GM21717 (cell line): ENCODE results near the gene GMEB2.
"Not testable (repeated sequence)": the region's sequence is repeated elsewhere in the genome, so short reads cannot be mapped to it uniquely, and the experiment has no call there.

Experiments
- ATAC-seq: cut with Tn5 transposase; IDR thresholded peaks from one replicate; pipeline ENCODE4 v1.9.1; 2021; ENCODE audit warnings: mild to moderate bottlenecking, moderate library complexity; ENCODE audit not compliant: unreplicated experiment

The GMEB2 gene

DNA sequence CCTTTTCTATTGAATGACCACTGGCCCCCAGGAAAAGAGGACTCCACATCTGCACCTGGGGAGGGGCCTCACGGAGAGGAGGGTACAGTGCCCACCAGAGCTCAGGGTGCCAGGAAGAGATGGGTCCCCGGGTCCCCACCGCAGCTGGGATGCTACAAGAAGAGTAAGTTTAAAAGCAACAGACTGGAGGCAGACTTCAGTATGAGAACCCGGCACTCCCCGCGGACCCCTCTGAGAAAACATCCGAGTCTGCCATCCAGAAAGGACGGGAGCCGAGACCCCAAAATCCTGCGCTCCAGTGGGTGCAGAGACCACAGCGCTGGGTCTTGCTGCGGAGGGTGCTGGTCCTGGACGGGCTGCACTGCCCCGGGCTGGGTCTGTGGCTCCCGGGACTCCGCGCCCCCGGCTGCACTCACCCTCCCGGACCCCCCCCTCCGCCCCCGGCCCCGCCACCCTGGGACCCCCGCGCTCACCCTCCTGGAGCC, 53.2 kb downstream of the GMEB2 start:
- no peak for ATAC-seq

DNA sequence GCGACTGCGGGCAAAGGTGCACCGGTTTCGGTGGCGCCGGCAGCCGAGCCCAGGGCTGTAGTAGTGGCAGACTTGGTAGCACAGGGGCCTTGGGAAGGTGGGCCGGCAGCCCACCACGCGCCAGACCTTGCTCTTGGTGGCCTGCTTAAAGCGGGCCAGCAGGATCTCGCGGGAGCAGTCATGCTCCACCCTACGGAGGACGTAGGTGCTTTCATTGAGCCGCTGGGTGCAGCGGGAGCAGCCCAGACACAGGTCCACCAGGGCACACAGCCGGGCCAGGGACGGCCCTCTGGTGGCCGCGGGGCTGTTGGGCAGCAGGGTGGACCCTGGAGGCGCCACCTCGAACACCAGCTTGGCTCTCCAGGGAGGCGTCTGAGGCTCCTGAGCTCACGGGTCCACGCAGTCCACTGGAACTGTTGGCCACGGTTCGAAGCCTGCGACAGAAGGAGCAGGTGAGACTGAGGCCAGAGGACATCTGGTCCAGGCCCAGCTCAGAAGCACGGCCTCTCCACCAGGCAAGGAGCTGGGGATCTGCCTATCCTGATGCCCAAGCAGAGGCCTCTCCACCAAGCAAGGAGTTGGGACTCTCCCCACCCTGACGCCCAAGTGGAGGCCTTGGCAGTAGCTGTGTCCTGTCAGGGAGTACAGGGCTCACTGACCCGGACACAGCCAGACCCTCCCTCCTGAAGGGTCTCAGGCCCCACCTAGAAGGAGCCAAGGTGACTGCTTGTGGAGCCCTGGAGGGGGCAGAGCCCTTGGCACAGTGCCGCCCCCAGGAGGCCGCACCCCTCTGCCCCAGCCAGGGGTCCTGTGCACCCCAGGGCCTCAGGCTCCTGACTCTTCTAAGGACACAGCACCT, 53.9 kb downstream of the GMEB2 start:
- no peak for ATAC-seq

DNA sequence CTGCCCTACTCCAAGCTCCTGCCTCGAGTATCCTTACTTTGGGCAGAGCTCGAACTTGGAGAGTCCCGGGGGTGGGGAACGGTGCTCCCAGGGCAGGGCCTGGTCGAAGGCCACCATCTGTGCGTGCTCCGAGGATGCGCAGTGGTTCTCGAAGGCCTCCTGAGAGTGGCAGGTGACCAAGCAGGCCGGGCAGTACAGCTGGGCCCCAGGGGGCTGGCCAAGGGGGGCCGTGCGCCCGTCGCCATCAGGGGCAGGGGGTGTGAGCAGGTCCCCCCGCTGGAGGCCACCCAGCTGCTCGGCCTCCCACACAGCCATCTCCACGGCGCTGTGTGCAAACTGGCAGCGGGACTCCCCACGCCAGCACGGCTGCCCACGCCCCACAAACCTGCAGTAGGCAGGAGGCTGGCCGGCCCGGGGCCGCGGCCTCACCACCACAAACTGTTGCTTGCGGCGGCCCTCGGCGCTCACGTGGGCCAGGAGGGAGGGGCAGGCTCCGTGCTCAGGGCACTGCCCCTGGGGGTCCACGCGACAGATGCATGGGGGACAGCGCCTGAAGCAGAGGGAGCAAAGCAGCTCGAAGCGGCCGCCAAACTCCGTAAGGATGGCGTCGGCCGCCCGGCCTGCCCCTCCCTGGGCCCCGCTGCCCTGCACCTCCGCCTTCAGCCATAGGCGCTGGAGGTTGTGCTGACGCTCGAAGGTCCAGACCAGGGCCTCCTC, 54.7 kb downstream of the GMEB2 start:
- ATAC-seq, result no peak

DNA sequence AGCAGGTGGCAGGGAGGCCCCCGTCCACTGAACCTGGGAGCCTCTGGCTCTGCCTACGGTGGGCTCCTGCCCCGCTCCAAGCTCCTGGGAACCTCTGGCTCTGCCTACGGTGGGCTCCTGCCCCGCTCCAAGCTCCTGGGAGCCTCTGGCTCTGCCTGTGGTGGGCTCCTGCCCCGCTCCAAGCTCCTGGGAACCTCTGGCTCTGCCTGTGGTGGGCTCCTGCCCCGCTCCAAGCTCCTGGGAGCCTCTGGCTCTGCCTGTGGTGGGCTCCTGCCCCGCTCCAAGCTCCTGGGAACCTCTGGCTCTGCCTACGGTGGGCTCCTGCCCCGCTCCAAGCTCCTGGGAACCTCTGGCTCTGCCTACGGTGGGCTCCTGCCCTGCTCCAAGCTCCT, 55.8 kb downstream of the GMEB2 start:
- not testable (repeated sequence) for ATAC-seq

DNA sequence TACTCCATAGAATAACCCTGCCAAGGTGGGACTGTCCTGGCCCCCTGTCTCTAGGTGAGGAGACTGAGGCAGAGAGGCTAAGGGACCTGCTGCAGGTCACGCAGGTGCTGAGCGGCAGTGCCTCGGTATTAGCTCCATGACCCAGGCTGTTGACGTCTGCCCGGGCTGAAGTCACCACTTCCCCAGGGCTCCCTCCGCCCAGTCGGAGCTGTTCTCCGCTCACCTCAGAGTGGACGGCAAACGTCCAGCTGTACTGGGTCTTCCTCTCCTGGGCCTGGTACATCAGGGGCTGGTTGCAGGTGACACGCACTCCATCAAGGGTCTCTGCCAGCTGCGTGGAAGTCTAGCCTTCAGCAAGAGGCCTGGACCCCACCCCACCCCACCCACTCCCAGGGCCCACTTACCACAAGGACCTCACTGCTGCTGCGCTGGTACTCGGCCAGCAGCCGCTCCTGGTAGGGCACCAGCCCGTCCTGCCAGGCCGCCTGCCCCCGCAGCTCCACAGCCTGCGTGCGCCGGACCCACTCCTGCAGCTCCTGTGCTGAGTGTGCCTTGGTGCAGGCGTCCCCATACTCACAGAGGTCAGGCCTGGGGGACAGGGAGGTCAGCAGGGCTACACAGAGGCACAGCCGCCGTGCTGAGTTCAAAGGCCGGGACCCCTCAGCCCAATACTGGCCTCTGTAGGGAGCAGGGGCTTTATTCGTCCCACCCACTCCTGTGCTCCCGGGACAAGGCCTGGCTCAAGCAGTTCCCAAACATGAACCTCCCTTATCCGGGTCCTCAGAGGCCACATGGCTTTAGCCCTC, 56.4 kb downstream of the GMEB2 start:
- no peak for ATAC-seq

DNA sequence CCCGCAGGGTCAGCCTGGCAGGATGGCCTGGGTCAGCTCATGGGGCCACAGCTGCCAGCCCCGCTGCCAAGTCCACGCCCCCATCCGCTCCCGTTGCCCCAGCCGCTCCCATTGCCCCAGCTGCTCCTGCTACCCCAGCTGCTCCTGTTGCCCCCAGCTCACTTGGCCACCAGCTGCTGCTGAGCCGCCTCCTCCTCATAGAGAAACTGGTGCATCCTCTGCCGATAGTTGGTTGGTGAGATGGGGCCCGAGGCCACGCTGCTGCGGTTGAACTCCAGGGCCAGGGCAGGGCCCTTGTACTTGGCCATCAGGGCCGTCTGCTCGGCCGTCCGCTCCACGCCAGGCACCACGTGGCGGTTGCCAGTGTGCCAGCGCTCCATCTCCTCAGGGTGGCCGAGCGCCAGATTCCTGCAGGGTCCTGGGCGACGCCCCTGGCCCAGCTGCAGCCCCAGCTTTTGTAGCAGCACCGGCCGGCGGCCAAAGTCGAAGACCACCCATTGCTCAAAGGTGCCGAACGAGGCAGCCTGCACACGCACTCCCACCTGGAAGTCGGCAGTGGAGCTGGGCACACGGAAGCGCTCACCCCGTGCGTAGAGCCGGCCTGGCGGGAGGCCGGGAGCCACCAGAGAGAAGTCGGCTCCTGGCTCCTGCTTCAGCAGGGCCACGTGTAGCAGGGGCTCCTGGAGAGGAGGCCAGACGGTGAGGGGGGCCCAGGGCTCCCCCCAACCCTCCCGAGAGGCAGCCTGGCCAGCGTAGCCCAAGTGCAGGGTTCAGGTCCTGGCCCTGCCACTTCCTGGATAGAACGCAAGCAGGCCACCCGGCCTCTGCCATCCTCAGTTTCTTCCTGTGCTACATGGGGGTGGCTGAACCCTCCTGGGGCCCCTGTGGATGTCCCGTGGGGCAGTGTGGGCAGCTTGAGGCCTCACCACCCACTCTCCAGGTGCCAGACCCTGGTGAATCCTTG, 57.6 kb downstream of the GMEB2 start:
- no peak for ATAC-seq

DNA sequence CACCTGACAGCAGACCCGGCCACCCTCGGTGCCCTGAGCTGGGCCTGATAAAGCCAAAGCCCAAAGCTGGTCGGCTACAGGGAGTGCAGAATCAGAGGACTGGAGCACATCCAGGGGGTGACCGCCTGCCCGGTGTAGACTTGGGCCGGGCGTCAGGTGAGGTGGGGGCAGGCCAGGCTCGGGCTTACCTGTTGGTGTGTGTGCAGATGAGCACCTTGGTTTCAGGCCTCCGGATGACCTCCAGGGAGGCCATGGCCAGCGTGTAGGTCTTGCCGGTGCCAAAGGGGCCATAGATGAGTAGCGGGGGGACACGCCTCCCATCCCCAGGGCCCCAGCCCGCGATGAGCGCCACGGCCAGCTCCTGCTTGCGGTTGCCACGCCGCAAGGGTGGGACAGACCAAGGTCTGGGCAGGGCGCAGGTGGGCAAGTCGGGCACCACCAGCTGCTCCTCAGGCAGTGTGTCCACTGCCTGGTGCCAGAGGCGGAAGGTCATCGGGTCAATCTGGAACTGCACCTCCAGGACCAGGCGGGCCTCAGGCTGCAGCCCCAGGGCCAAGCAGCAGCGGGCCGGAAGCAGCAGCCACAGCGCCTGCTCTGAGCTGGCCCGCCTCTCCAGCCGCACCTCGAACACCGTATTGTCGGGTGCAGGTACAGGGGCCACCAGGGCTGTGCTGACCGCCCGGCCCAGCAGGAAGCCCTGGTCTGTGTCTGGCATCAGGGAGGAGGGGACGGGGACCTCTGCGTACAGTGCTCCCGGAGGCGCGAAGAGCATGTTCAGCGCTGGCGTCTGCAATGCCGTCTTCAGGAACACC, 58.5 kb downstream of the GMEB2 start:
- ATAC-seq, result peak; percentile 8

DNA sequence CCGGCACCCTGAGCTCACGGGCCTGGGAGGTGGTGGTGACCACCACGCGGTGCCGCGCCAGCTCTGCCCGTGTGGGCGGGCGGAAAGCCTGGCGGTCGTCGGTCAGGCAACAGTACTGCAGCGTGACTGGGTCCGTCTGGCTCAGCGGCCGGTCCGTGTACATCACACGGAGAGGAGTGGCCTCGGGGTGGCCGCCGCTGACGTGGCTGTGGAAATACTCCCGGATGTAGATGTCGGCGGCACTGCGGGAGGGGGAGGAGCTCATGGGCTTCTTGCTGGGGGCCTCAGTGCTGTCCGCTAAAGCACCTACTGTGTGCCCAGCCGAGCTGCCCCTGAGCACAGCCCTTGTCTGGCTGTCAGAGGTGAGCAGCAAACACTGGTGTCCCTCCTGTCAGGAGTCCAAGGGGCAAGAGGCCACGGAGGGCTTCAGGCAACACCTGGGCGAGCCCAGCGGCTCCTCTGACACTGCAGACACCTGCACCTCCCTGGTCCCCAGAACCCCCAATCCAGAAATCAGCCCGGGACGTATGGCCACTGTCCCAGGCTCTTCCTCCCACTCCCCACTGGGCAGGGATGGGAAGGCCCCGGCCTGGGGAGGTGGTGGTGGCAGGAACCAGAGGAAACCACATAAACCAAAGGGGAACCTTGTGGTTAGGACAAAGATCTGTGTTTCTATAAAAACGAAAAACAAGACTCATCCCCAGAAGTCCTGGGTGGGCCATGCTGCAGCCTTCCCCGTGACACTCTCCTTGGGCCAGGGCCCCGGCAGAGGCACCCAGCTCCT, 59.3 kb downstream of the GMEB2 start:
- peak; percentile 58 for ATAC-seq

DNA sequence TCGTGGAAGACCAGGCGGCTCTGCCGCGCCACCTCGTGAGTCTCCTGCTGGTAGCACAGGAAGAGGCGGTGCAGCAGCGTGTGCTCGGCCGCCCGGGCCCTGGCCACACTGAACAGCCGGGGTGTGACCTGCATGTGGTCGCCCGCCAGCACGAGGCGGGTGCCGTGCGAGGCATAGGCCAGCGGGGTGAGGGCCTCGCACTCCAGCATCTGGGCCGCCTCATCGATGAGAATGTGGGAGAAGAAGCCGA, 59.8 kb downstream of the GMEB2 start:
- no peak for ATAC-seq

DNA sequence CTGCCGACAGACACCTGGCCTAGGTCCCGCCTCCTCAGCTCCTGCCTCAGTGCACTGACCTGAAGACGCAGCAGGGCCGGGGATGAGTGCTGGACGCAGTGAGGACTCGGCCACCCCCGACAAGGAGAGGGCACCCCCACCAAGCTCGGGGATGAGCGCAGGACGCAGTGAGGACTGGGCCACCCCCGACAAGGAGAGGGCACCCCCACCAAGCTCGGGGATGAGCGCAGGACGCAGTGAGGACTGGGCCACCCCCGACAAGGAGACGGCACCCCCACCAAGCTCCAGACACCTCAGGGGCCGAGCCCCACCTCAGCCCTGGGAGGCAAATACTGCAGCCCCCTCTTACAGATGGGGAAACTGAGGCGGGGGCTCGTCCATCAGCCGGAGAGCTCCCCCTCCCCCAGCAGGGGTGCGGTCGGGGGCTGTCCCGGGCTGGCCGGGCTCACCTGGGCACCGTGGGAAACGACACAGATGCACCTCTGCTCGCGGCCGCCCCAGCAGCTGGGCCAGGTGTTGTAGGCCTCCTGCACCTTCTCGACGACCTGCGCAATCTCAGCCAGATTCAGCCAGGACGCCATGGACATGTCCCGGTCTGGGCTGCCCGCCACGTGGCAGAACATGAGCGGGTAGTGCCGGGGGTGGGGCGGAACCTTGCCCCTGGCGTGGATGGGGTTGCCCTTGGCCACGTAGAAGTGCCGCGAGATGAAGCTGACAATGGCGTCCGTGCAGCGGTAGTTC, 60.3 kb downstream of the GMEB2 start:
- no peak for ATAC-seq

DNA sequence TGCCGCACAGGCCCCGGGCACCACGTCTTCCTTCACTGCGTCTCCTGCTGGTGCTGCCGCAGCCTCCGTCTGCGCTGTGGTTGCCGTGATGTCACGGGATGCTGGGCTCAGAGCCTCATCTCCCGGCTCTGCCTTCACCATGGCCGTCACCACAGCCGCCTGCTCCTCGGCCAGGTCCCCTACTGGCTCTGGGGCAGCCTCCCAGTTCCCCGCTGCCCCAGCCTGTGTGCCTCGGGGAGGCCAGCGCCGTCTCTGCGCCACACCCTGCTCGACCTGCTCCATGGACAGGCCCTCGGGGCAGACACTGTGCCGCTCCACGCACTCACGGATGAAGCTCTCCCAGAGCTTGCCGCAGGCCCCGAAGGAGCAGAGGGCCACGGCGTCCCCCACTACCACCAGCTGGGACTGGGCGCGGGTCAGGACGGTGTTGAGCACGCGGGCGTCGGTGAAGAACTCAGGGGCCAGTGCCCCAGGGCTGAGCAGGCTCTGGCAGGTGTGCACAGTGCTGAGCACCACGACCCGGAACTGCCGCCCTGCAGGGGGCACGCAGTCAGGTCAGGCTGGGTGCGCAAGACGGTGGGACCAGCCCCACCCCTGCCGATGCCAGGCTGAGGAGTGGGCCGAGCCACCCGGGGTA, 61.1 kb downstream of the GMEB2 start:
- no peak for ATAC-seq

DNA sequence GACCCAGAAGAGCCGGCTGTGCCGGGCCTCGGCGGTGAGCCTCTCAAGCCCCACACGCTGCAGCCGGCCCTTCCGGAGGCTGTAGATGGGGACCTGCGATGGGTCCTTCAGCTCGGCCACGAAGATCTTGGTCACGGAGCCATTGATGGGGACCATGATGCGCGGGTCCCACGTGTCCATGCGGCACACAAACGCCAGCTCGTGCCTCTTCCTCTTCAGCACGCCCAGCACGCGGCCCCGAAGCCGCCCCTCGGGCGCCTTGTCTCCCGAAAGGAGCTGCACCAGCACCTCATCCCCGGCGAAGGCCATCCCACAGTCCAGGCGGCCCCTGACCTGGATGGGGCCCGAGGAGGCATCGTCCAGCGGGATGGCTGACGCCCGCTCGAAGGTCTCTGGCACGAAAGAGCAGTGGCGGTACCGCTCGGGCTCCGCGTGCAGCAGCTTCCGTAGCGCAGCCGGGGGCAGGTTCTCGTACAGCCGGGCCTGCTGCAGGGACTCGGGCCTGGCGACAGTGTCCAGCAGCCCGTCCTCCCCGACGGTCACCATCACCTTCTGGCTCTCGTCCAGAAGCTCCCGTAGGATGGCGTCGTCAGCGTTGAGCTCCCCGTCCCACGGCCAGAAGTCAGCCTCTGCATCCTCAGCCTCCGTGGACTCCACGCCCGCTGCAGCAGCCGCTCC, 61.7 kb downstream of the GMEB2 start:
- ATAC-seq, result no peak

DNA sequence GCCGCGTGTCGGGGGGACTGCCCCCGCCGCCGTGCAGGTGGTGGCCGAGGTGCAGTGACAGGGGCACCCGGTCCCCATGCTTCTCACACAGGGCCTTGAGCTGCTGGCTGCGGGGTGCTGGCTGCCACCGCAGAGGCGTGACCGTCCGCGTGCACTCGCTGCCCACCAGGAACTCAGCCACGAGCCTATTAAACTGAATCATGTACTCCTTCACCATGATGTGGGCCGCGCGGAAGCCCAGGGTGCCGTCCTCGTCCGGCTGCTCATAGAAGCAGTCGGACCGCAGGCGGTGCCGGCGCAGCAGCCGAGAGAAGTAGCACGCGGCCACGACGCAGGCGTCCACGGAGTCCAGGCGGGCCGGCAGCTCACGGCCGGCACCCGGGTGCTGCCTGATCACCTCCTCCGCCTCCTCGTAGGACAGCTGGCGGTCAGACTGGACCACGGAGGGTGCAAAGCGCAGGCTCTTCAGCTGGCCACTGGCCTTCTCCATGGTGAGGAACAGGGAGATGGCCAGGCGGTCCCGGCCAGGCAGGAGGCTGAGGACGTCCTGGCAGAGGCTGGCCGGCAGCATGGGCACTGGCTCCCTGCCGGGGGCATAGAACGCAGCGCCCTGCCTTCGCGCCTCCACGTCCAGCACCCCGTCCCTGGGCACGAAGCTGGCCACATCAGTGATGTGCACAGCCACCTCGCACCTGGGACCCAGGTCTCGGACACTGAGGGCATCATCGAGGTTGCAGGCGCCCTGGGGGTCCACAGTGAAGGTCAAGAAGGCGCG, 62.7 kb downstream of the GMEB2 start:
- ATAC-seq, result no peak

DNA sequence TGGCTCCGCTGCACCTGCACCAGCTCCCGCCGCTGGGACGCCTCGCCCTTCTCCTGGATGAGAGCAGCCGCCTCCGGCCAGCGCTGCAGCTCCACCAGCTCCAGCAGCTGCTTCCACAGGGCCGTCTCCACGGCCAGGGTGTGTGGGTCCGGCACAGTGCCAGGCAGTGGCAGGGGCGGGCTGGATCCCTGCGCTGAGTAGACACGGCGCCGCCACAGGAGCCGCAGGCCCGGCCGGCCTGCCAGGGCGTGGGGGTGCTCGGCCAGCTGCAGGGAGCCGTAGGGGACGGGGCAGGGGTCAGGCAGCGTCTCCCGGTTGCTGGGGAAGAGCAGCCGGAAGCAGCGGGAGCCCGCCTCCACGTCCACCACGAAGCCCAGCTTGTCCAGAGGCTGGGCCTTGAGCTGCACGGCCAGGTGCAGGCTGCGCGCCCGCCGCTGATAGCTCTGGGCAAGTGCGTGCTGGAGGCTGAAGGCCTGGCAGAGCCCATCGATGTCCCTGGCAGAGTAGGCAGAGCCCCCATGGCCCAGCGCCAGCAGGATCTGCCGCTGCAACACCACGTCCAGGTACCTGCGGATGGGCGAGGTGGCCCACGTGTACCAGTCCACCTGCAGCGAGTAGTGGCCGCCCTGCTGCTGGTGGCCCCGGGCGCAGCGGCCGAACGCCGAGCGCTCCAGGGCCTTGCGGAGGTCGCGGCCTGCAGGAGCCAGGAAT, 63.5 kb downstream of the GMEB2 start:
- no peak for ATAC-seq

DNA sequence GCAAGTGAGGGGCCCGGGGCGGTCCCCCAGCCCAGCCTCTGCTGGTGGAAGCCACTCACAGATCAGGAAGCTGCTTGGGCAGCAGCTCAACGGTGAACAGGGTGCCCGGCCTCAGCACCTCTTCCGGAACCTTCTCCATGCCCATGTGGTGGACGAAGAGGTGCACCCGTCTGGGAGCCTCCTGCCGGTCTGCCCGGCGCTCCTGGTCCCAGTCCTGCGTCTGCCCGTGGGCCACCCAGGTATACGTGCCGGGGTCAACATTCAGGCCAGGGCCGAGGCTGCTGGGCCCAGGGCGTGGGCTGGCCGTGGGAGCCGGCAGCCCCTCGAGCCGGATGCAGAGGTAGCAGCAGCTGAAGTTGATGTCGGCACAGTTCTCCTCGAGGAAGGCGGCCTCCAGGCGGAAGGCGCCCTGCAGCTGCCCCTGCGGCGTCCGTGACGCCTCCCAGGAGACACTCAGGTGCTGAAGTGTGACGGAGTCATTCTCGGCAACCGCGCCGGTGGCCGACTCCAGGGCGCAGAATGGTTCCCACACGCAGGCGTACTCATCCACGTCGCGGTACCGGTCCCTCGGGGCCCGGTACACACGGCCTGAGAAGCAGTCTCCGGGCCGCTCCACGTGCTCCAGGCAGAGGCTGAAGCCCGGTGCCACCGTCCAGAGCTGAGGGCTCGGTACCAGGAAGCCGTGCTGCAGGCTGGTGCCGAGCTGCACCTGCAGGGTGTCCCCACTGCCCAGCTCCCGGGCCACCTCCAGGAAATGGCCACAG, 64.3 kb downstream of the GMEB2 start:
- ATAC-seq, result no peak
